ENCODE results near the gene LRRK2.

DNA sequence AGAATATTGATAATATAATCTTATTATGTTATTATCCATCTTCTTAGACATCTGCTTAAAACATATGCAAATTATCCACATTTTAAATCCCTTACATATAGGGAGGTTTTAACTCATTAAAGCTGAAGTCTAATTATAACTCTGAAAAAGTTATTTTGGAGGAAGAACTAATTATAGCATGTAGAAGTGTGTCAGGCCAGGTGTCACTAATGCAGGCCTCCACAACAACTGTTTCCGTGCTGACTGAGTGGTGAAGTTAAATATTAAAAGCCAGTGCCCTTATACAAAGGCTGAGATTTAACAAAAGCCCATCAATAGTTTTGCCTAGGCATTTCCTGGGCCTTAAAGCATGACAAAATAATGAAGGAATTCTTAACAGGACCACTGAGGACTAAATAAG is 157.4 kb downstream of the LRRK2 start:
- TF ChIP-seq, protein P1, sequence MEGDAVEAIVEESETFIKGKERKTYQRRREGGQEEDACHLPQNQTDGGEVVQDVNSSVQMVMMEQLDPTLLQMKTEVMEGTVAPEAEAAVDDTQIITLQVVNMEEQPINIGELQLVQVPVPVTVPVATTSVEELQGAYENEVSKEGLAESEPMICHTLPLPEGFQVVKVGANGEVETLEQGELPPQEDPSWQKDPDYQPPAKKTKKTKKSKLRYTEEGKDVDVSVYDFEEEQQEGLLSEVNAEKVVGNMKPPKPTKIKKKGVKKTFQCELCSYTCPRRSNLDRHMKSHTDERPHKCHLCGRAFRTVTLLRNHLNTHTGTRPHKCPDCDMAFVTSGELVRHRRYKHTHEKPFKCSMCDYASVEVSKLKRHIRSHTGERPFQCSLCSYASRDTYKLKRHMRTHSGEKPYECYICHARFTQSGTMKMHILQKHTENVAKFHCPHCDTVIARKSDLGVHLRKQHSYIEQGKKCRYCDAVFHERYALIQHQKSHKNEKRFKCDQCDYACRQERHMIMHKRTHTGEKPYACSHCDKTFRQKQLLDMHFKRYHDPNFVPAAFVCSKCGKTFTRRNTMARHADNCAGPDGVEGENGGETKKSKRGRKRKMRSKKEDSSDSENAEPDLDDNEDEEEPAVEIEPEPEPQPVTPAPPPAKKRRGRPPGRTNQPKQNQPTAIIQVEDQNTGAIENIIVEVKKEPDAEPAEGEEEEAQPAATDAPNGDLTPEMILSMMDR (IDR thresholded peaks at IDR 0.05), result no peak
- no peak for TF ChIP-seq POLR2A (IDR thresholded peaks at IDR 0.05)
